Liver (tissue), 9 donors: ENCODE data around the gene DOCK2. TPM values are rescaled to one million over a fixed set of nuclear protein-coding genes. Genes with fewer than 3 reads are reported as not detected.

ENCODE experiments used
- DNase-seq: peaks from one replicate; pipeline ENCODE4 v3.0.0-alpha.2; 2017; ENCODE audit warnings: low spot score
- H3K27ac ChIP-seq, 2 donors: one replicate each; pipeline ENCODE4 v1.7.0; 2013; ENCODE audit warnings: inconsistent platforms in 2 of 2, low read length in 2 of 2, control low read depth in 1 of 2, low read depth in 1 of 2, mild to moderate bottlenecking in 1 of 2
- H3K27me3 ChIP-seq, 4 donors: one replicate each; pipeline versions ENCODE4 v1.6.1 to v1.7.0; 2013; ENCODE audit warnings: low read length in 3 of 4, inconsistent platforms in 1 of 4, mild to moderate bottlenecking in 1 of 4, moderate library complexity in 1 of 4; ENCODE audit not compliant: control insufficient read depth in 4 of 4, insufficient read depth in 4 of 4
- H3K36me3 ChIP-seq, 4 donors: one replicate each; pipeline versions ENCODE4 v1.6.1 to v1.7.0; 2013; ENCODE audit warnings: low read length in 3 of 4, mild to moderate bottlenecking in 3 of 4, low read depth in 1 of 4, moderate library complexity in 1 of 4; ENCODE audit not compliant: control insufficient read depth in 4 of 4, insufficient read depth in 3 of 4
- H3K4me1 ChIP-seq, 4 donors: one replicate each; pipeline versions ENCODE4 v1.6.1 to v1.7.0; 2013; ENCODE audit warnings: low read length in 3 of 4, mild to moderate bottlenecking in 3 of 4, moderate library complexity in 1 of 4; ENCODE audit not compliant: control insufficient read depth in 4 of 4, insufficient read depth in 4 of 4
- H3K4me3 ChIP-seq, 3 donors: one replicate each; pipeline versions ENCODE4 v1.6.1 to v1.7.0; 2013; ENCODE audit warnings: low read length in 3 of 3, control low read depth in 1 of 3, low read depth in 1 of 3, mild to moderate bottlenecking in 1 of 3
- H3K9ac ChIP-seq, 2 donors: one replicate each; pipeline ENCODE4 v1.7.0; 2013; ENCODE audit warnings: low read length in 2 of 2, mild to moderate bottlenecking in 2 of 2, moderate library complexity in 2 of 2, control low read depth in 1 of 2, low read depth in 1 of 2
- H3K9me3 ChIP-seq, 4 donors: one replicate each; pipeline versions ENCODE4 v1.6.1 to v1.7.0; 2013; ENCODE audit warnings: low read length in 3 of 4; ENCODE audit not compliant: control insufficient read depth in 4 of 4
- EGR1 ChIP-seq, 2 donors: IDR thresholded peaks; 2 replicates each; pipeline ENCODE4 v1.6.1; 2016 to 2018; ENCODE audit warnings: antibody characterized with exemption in 2 of 2, low read depth in 2 of 2
- FOXA1 ChIP-seq: IDR thresholded peaks from 2 replicates; pipeline ENCODE4 v1.6.1; 2016; ENCODE audit warnings: antibody characterized with exemption
- FOXA2 ChIP-seq: IDR thresholded peaks from 2 replicates; pipeline ENCODE4 v1.6.1; 2016; ENCODE audit warnings: antibody characterized with exemption
- GABPA ChIP-seq, 2 donors: IDR thresholded peaks in 1 of 2; conservative IDR thresholded peaks in 1 of 2; 2 replicates each; pipeline ENCODE4 v1.6.1; 2016; ENCODE audit warnings: antibody characterized with exemption in 2 of 2, mild to moderate bottlenecking in 1 of 2, moderate library complexity in 1 of 2
- HNF4A ChIP-seq, 2 donors: conservative IDR thresholded peaks; 2 replicates each; pipeline ENCODE4 v1.6.1; 2016; ENCODE audit warnings: antibody characterized with exemption in 2 of 2, mild to moderate bottlenecking in 2 of 2
- HNF4G ChIP-seq: IDR thresholded peaks from 2 replicates; pipeline ENCODE4 v1.6.1; 2016; ENCODE audit warnings: antibody characterized with exemption
- JUND ChIP-seq, 2 donors: IDR thresholded peaks; 2 replicates each; pipeline ENCODE4 v1.6.1; 2016; ENCODE audit warnings: antibody characterized with exemption in 2 of 2
- NR2F2 ChIP-seq: IDR thresholded peaks from 2 replicates; pipeline ENCODE4 v1.6.1; 2016; ENCODE audit warnings: antibody characterized with exemption
- RAD21 ChIP-seq, 2 donors: IDR thresholded peaks; 2 replicates each; pipeline ENCODE4 v1.6.1; 2016; ENCODE audit warnings: antibody characterized with exemption in 2 of 2, mild to moderate bottlenecking in 2 of 2
- SP1 ChIP-seq: IDR thresholded peaks from 2 replicates; pipeline ENCODE4 v1.6.1; 2018; ENCODE audit warnings: antibody characterized with exemption, mild to moderate bottlenecking
- TAF1 ChIP-seq: conservative IDR thresholded peaks from 2 replicates; pipeline ENCODE4 v1.6.1; 2016; ENCODE audit warnings: antibody characterized with exemption, mild to moderate bottlenecking
- YY1 ChIP-seq: IDR thresholded peaks from 2 replicates; pipeline ENCODE4 v1.6.1; 2016; ENCODE audit warnings: antibody characterized with exemption, mild to moderate bottlenecking
- WGBS: extraction: QIAGEN DNeasy Blood & Tissue Kit; methylation state at CpG from one replicate; pipeline ENCODE4 v1.1.7; 2013; 5-methylcytosine and 5-hydroxymethylcytosine counted together
- polyA plus RNA-seq, 2 donors: library from polyadenylated mRNA; stranded (reverse) in 1 of 2; unstranded in 1 of 2; fragments of 200-250 nt in 1 of 2; fragments of >200 nt in 1 of 2; fragmentation: Nextera tagmentation in 1 of 2; extraction: Ambion mirVana in 1 of 2; gene quantifications; one replicate each; pipeline versions ENCODE4 v1.2.1 to v1.2.3, GENCODE V29; 2013 to 2015
- total RNA-seq, 2 donors: library from RNA; depleted of rRNA; stranded (reverse); fragments of >200 nt; gene quantifications; one replicate each; pipeline ENCODE4 v1.2.3, GENCODE V29; 2014
- TF ChIP-seq, protein P1 (sequence below): fragments of 150-350 bp; IDR thresholded peaks from 2 replicates; pipeline ENCODE4 v1.5.1; 2017; ENCODE audit warnings: improper control_type of control experiment, low read depth, low read length; ENCODE audit not compliant: missing input control
- TF ChIP-seq, protein P2 (sequence below): IDR thresholded peaks from 2 replicates; pipeline ENCODE4 v1.6.1; 2016; ENCODE audit warnings: antibody characterized with exemption
- TF ChIP-seq, protein P3 (sequence below): IDR thresholded peaks from 2 replicates; pipeline ENCODE4 v1.6.1; 2016; ENCODE audit warnings: antibody characterized with exemption, mild to moderate bottlenecking
- TF ChIP-seq, protein P4 (sequence below): IDR thresholded peaks from 2 replicates; pipeline ENCODE4 v1.6.1; 2016; ENCODE audit warnings: antibody characterized with exemption
- donor health status: healthy.
- donor health status: healthy.
- donor health status: healthy.
- donor health status: healthy.
- donor health status: healthy.

The DOCK2 gene
- total and polyA plus RNA-seq, 4 donors: 2.3 to 26.6 (median 8.2) TPM

DNA sequence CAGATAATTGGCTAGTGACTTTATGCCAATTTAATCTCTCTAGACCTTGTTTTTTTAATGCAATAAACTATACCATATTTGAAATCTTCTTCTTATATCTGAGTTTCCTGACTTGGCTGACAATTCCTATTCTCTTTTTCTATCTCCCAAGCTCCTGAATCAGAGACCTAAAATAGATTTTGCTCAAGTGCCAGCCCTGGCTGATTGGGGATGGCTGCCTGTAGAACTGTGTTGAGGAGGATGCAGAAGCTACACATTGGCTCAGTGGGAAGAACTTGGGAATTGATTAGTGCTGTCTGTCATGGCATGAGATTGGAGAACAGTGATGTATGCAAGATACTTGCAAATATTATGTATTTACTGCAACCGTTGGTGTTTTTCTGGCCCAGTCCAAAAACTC lies 210.4 kb downstream of the DOCK2 start:
- no peak overlapping the region for H3K9ac ChIP-seq
- H3K36me3 ChIP-seq: peaks cover 0 to 5% (median 0%) of the 10 kb centered on the region in 4 donors
- DNase-seq: no peak
- TF ChIP-seq YY1: no peak
- TF ChIP-seq NR2F2: no peak
- TF ChIP-seq TAF1: no peak
- H3K4me3 ChIP-seq: no peak overlapping the region
- no peak overlapping the region for H3K27ac ChIP-seq
- WGBS: 78% methylated on average over 1 of the region's 1 CpG
- H3K9me3 ChIP-seq: peaks cover 0 to 13% (median 7%) of the 10 kb centered on the region in 4 donors
- H3K4me1 ChIP-seq: no peaks in the 10 kb centered on the region
- H3K27me3 ChIP-seq: no peaks in the 10 kb centered on the region

DNA sequence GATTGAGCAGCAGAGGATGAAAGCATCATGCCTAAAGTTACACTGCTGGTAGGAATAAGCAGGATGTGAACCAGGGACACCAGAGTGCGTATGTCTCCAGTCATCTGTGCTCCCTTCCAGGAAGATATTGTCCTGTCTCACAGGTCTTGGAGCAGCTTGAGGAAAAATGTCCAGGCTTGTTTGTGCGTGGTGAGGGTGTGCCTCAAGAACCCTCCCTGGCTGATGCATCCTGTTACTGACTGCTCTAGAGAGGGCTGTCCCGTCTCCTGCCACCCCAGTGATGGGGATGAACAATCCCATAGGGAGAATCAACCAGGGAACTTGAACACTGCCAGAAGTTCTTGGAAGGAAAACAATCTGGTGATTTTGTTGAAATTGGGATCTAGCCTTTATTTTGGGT lies 211.2 kb downstream of the DOCK2 start:
- Histone ChIP-seq H3K4me3 (no peak overlapping the region), H3K4me1 (no peaks in the 10 kb centered on the region), H3K36me3 (peaks cover 0 to 5% (median 0%) of the 10 kb centered on the region in 4 donors), H3K27me3 (no peaks in the 10 kb centered on the region), H3K27ac (no peak overlapping the region), H3K9ac (no peak overlapping the region), H3K9me3 (peaks cover 0 to 13% (median 7%) of the 10 kb centered on the region in 4 donors)
- WGBS: 77% methylated on average over 3 of the region's 3 CpGs
- no peak for DNase-seq
- TF ChIP-seq HNF4A (conservative IDR thresholded peaks at IDR 0.05) (no peak), HNF4G (no peak), NR2F2 (no peak), GABPA (IDR thresholded peaks at IDR 0.05 in 1 of 2, conservative IDR thresholded peaks at IDR 0.05 in 1 of 2) (no peak), EGR1 (IDR thresholded peaks at IDR 0.05; ENCODE audit: low read depth in 2 of 2) (no peak), TAF1 (no peak), RAD21 (IDR thresholded peaks at IDR 0.05) (no peak), JUND (IDR thresholded peaks at IDR 0.05) (no peak), FOXA2 (no peak), FOXA1 (no peak), YY1 (no peak), SP1 (no peak)
- TF ChIP-seq, protein P1, sequence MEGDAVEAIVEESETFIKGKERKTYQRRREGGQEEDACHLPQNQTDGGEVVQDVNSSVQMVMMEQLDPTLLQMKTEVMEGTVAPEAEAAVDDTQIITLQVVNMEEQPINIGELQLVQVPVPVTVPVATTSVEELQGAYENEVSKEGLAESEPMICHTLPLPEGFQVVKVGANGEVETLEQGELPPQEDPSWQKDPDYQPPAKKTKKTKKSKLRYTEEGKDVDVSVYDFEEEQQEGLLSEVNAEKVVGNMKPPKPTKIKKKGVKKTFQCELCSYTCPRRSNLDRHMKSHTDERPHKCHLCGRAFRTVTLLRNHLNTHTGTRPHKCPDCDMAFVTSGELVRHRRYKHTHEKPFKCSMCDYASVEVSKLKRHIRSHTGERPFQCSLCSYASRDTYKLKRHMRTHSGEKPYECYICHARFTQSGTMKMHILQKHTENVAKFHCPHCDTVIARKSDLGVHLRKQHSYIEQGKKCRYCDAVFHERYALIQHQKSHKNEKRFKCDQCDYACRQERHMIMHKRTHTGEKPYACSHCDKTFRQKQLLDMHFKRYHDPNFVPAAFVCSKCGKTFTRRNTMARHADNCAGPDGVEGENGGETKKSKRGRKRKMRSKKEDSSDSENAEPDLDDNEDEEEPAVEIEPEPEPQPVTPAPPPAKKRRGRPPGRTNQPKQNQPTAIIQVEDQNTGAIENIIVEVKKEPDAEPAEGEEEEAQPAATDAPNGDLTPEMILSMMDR: no peak
- TF ChIP-seq, protein P2, sequence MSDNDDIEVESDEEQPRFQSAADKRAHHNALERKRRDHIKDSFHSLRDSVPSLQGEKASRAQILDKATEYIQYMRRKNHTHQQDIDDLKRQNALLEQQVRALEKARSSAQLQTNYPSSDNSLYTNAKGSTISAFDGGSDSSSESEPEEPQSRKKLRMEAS: no peak
- TF ChIP-seq, protein P3, sequence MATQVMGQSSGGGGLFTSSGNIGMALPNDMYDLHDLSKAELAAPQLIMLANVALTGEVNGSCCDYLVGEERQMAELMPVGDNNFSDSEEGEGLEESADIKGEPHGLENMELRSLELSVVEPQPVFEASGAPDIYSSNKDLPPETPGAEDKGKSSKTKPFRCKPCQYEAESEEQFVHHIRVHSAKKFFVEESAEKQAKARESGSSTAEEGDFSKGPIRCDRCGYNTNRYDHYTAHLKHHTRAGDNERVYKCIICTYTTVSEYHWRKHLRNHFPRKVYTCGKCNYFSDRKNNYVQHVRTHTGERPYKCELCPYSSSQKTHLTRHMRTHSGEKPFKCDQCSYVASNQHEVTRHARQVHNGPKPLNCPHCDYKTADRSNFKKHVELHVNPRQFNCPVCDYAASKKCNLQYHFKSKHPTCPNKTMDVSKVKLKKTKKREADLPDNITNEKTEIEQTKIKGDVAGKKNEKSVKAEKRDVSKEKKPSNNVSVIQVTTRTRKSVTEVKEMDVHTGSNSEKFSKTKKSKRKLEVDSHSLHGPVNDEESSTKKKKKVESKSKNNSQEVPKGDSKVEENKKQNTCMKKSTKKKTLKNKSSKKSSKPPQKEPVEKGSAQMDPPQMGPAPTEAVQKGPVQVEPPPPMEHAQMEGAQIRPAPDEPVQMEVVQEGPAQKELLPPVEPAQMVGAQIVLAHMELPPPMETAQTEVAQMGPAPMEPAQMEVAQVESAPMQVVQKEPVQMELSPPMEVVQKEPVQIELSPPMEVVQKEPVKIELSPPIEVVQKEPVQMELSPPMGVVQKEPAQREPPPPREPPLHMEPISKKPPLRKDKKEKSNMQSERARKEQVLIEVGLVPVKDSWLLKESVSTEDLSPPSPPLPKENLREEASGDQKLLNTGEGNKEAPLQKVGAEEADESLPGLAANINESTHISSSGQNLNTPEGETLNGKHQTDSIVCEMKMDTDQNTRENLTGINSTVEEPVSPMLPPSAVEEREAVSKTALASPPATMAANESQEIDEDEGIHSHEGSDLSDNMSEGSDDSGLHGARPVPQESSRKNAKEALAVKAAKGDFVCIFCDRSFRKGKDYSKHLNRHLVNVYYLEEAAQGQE: no peak
- TF ChIP-seq, protein P4, sequence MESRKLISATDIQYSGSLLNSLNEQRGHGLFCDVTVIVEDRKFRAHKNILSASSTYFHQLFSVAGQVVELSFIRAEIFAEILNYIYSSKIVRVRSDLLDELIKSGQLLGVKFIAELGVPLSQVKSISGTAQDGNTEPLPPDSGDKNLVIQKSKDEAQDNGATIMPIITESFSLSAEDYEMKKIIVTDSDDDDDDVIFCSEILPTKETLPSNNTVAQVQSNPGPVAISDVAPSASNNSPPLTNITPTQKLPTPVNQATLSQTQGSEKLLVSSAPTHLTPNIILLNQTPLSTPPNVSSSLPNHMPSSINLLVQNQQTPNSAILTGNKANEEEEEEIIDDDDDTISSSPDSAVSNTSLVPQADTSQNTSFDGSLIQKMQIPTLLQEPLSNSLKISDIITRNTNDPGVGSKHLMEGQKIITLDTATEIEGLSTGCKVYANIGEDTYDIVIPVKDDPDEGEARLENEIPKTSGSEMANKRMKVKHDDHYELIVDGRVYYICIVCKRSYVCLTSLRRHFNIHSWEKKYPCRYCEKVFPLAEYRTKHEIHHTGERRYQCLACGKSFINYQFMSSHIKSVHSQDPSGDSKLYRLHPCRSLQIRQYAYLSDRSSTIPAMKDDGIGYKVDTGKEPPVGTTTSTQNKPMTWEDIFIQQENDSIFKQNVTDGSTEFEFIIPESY: no peak
